ENCODE results near the gene MLH1.
"Not testable (repeated sequence)": the region's sequence is repeated elsewhere in the genome, so short reads cannot be mapped to it uniquely, and the experiment has no call there.

DNA sequence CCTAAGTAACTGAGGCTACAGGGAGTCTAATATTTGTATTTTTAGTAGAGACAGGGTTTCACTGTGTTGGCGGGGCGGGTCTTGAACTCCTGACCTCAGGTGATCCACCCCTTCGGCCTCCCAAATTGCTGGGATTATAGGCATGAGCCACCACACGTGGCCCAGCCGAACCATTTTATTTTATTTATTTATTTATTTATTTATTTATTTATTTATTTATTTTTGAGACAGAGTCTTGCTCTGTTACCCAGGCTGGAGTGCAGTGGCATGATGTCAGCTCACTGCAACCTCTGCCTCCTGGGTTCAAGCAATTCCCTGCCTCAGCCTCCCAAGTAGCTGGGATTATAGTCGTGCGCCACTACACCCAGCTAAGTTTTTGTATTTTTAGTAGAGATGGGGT lies 30.3 kb upstream of the MLH1 start:
- TF ChIP-seq, protein P1, sequence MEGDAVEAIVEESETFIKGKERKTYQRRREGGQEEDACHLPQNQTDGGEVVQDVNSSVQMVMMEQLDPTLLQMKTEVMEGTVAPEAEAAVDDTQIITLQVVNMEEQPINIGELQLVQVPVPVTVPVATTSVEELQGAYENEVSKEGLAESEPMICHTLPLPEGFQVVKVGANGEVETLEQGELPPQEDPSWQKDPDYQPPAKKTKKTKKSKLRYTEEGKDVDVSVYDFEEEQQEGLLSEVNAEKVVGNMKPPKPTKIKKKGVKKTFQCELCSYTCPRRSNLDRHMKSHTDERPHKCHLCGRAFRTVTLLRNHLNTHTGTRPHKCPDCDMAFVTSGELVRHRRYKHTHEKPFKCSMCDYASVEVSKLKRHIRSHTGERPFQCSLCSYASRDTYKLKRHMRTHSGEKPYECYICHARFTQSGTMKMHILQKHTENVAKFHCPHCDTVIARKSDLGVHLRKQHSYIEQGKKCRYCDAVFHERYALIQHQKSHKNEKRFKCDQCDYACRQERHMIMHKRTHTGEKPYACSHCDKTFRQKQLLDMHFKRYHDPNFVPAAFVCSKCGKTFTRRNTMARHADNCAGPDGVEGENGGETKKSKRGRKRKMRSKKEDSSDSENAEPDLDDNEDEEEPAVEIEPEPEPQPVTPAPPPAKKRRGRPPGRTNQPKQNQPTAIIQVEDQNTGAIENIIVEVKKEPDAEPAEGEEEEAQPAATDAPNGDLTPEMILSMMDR (IDR thresholded peaks at IDR 0.05), result not testable (repeated sequence)
- not testable (repeated sequence) for TF ChIP-seq POLR2A (IDR thresholded peaks at IDR 0.05)
